CD4-positive, alpha-beta T cell treated with Interleukin-15 for 1 hour (primary cell): Measurements from ENCODE around the gene PLEKHD1.

Experiments
- DNase-seq: peaks from one replicate; pipeline ENCODE4 v3.0.0-alpha.2; 2020

The PLEKHD1 gene

DNA sequence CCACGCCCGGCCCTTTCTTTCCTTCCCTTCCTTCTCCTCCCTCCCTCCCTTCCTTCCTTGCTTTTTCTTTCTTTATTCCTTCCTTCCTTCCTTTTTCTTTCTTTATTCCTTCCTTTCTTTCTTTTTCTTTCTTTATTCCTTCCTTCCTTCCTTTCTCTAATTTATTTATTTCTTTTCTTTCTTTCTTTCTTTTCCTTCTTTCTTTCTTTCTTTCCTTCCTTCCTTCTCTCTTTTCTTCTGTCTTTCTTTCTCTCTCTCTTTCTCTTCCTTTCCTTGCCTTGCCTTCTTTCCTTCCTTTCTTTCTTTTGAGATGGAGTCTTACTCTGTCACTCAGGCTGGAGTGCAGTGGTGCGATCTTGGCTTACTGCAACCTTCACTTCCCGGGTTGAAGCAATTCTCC, 74.2 kb downstream of the PLEKHD1 start:
- no peak for DNase-seq

DNA sequence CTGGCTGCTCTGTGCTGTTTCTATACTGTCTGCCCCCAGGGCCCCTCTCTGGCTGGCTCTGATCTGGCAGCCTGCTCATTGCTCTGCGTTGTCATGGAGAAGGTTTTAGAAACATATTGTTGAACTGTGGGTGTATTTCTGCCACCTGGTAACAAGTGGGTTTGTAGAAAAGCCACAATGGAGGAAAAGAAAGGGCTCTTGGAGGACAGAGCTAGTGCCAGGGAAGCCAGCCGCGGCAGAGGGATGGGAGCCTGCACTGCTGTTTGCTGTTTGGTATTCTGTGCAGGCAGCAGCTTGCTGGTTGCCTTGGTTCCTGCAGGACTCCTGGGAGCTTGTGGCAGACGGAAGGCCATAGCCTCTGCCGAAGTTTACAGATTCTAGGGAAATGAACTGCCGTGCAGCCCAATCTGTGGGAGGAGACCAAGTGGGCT, 75.1 kb downstream of the PLEKHD1 start:
- DNase-seq = no peak

DNA sequence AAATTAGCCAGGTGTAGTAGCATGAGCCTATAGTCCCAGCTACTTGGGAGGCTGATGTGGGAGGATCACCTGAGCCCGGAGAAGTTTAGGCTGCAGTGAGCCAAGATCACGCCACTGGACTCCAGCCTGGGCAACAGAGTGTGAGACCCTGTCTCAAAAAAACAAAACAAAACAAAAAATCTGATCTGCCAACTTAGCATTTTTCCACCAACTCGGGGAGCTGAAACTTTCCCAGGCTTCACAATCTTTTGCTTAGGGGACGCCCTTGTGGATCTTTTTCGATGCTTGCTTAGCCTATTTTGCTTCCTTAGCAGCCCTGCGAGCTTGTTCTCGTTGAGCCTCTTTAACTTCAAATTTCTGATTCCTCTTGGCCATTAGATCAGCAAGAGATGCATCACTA, 76.3 kb downstream of the PLEKHD1 start:
- no peak for DNase-seq

DNA sequence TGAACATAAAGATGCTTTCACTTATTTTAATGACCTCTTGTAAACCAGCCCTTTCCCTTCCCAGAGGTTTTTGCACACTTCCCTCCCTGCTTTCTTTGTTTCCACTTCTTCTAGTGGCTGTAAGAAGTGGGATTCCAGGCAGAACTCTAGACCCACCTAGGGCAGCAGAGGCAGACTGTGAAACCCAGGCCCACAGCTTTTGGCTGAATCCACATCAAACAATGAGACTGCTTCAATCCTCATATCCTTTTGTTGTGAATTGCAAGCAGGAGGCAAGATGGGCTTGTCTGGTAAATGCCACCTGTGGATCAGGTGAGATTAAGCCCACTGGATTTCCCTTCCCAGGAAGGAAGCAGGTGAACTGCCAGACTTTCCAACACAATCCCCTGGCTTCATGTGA, 77.4 kb downstream of the PLEKHD1 start:
- no peak for DNase-seq

DNA sequence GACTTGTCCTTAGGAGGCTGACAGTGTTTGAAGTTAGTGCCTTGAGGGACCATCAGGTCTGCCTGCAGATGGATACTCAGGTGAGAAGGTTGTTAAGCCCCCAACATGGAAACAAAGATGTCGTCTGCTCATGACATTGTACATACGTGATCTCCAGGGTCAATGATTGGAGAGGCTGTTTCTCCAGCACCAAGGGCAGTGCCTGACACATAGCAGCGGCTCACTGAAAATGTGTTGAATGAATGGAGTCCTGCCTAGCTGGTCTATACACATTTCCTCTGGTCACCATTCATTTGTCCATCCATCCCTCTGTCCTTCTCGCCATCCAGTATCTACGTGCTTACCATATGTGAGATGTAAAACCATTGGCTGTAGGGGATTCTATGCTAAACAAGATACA, 83.0 kb downstream of the PLEKHD1 start:
- DNase-seq = no peak

DNA sequence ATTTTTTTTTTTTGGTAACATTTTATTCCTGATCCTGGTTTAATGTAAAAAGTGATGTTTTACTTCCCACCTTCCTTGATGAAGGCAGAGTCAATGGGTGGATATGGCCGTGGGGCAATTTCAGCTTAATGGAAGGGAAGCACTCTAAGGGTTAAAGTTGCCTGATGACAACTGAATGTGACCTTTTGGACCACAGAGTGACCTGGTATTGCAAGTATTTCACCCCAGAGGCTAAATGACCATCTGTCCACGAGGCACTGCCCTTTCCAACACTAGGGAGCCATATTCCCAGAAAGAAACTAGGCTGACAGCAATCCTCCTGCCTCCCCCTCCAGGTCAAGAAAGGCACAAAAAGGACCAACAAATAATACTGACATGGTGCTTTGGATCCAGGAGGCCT, 85.3 kb downstream of the PLEKHD1 start:
- no peak for DNase-seq

DNA sequence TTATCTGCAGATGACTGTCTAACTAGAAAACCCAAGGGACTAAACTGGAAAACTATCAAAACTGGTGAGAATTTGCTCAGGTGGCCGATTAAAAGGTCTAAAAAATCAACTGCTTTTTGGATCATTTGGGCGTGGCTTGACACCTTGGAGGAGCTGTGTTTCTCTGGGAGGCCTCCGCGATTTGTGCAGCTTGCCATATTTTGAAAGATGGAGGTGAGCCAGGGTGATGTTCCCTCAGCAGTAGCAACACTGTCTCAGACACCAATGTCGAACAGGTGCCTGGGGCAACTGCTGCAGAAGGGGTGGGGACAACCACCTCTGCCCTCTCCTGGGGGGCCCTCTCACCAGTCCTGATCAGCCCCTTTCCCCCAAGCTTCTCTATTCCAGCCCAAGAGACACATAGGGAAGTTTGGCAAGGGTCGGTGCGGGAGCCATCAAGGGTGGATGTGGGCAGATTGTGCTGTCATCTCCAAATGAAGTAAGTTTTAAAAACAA, 86.4 kb downstream of the PLEKHD1 start:
- no peak for DNase-seq

DNA sequence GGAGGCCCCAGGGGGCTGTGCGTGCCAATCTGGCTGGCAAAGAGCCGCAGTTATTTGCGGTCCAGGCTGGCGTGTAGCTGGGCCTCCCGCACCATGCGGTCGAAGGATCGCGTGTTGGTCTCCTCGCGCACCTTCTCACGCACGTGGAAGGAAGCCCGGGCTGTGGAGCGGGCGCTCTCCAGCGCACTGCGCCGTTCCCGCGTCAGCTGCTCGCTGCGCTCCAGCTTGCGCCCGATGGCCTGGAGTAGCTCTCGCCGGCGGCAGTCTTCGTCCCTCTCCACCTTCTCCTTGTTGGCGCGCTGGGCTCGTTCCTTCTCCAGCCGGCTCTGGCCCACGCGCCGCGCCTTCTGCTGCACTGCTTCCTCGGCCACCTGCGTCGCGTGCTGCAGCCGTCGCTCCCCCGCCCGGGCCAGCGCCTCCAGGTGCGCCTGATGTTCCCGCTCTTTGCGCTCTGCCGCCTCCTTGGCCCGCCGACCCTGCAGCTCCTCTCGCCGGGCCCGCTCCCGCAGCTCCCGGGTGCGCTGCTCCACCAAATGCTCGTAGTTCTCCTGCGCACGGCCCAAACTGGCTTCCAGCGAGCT, 87.0 kb downstream of the PLEKHD1 start:
- DNase-seq = no peak

DNA sequence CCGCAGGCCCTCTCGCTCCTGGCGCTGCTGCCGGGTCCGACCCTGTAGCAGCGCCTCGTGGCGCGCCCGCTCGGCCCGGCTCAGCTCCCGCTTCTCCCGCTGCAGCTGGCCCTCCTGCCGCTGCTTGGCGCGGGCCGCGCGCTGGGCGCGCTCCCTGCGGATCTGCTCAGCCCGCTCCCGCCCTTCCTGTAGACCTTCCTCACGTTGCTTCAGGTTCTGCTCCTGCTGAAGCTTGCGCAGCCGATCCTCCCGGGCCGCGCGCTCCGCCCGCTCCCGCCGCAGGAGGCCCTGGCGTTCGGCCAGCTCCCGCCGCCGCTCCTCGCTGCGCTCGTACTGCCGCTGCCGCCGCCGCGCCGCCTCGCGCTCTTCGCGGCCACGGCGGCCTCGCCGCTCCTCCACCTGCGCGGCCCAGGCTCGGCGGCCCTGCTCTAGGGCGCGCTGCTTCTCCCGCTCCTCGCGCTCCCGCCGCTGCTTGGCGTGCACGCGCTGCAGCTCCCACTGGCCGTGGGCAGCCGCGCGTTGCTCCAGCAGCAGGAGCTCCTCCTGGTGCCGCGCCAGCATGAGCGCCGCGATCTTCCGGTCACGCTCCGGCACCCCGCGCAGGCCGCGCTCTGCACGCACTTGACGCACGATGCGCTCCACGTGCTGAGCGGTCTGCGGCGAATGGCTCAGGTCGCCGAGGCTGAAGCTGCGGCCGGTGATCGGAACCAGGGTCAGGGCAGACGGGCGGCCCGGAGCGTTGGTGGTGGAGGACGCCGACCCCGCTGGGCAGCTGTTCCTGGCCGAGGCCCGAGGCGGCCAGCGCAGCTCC, 87.7 kb downstream of the PLEKHD1 start:
- no peak for DNase-seq

DNA sequence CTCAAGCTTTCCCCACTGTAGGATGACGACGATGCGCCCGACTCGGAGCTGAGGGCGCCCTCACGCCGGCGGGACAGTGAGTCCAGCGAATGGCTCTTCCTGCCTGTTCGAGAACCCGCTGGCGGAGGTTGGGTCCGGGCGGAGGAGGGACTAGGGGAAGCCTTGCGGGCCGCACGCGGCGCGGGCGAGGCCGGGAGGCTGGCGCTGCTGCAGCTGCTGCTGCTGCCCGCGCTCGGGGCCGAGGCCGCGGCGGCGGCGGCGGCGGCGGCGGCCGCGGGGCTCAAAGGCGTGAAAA, 88.3 kb downstream of the PLEKHD1 start:
- DNase-seq = no peak

DNA sequence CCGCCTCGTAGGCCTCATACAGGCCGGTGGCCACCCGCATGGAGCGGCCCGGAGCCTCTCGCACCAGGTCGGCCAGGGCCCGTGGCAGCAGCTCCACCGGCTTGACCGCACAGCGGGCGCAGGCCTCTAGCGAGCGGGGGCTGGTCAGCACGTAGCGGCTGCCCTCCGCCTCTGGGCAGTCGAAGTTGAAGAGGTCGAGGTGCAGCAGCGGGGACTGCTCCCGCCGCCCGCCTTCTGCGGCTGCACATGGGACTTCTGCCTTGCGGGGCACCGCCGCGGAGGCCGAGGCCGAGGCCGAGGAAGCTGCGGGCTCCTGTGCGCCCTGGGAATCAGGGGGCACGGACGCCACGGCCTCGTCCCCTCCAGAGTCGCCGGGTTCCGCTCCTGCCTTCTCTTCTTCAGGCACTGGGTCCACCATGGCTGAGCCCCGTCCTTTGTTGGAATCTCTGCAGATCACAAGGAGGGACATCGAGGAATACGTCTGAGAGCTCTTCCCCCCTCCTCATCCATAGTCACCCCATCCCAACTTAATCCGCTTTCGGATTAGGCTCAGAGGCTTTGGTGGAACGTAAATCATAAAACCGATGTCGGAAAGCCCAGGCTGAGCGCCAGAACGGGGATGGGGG, 88.8 kb downstream of the PLEKHD1 start:
- no peak for DNase-seq

DNA sequence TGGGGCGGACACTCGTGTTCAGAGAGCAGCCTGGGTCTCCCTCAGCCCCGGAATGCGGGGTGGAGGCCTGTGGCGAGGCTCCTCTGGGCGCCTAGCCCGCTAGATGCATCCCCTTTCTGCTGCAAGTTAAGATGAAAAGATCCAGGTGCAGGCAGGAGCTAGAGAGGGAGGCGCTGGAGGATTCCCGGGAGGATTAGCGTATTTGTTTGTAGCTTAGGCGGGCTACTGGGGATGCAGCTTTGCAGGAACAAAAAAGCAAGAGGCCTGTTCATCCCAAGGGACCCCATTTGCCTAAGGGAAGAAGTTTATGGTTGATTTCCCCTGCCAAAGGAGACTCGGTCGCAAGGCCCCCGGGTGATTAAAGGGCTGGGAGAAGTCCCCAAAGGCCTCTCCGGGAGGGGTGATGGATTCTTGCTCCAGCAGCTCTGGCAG, 89.3 kb downstream of the PLEKHD1 start:
- DNase-seq = no peak

DNA sequence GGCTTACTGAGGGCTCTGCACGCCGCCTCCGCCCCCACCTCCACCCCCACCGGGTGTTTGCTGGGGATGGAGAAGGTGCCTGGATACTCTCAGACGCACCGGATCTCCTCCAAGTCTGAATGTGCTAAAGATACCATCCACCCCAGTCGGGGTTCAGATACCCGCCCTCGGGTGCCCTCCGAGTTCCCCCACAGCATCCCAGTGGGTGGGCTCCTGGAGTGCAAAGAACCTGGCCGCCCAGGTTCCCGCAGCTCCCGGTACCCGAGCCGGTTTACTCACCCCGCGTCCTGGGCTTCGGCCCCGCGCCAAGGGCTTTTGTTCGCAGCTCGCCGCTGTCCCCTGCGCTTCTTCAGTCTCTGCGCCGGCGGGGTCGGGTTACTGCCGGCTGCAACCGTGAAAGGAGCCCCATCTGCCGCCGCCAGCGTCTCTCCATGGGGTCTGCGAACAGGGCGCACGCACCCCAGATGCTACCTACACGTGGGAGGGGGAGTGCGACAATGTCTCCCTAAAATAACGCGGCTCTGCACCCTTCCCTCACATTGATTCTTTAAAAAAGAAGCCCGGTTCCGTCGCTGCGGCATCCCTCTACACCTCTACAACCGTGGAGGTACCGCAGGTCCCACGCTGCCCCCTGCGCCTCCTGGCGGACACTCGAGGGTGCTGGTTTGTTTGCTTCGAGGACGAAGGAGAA, 89.9 kb downstream of the PLEKHD1 start, which contains the start of gene CCDC177:
Gene CCDC177 (minus strand): TSS at position 609 of the 691 bp plus-strand sequence. CDS start 1,249 bp downstream, outside the sequence.
- DNase-seq = peak; percentile 59

DNA sequence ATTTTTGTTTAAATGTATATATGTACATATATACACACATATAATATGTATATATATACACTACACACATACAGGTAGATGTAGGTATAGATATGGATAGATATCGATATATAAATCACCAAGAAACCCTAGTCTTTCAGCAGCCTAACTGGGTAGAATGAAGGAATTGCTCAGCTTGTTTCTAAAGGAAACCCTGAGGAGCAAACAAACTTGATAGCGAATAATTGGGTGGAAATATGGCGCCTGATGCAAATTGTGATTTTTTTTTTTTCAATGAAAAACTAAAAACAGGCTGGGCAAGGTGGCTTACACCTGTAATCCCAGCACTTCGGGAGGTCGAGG, 90.4 kb downstream of the PLEKHD1 start:
- no peak for DNase-seq

DNA sequence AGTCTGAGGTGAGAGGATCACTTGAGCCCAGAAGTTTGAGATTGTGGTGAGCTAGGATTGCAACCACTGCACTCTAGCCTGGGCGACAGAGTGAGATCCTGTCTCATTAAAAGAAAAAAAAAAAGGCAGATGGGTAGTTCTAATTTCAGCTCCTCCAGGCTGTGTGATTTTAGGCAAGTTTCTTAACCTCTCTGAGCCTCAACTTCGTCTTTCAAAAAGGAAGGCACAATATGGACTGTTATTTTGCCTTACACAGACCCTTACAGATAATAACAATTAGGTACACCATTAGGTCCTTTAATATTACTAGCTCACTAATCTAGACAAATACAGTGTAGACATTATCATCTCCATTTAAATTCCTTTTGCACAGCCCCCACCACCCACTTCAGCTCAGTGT, 94.9 kb downstream of the PLEKHD1 start:
- DNase-seq = no peak

DNA sequence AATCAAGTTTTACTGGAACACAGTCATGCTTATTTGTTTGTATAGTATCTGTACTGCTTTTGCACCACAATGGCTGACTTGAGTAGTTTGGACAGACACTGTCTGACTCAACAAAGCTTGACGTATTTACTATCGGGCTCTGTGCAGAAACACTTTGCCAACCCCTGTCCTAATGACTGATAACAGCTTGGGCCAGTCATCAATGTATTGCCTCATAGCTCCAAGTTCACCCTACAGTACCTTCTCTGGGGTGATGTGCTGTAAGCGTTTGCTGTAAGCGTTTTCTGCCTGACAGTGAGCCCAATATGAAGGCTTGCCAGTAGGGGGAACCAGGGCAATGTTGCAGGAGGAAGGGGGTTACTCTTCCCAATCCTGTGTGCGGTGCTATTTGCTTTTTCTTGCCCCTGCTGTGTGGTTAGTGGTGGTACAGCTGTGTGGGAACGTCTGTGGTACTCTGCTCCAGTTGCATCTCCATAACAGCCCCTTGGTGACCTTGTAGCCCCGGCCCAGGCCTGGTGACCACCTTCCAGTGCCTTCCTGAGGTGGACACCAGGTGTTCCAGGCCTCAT, 95.6 kb downstream of the PLEKHD1 start:
- DNase-seq = no peak
